ENCODE results near the gene DEFB114. TPM values are rescaled to one million over a fixed set of nuclear protein-coding genes. Genes with fewer than 3 reads are reported as not detected.
"Not testable (repeated sequence)": the region's sequence is repeated elsewhere in the genome, so short reads cannot be mapped to it uniquely, and the experiment has no call there.

The DEFB114 gene
- total and polyA plus RNA-seq, 2 donors = not detected

DNA sequence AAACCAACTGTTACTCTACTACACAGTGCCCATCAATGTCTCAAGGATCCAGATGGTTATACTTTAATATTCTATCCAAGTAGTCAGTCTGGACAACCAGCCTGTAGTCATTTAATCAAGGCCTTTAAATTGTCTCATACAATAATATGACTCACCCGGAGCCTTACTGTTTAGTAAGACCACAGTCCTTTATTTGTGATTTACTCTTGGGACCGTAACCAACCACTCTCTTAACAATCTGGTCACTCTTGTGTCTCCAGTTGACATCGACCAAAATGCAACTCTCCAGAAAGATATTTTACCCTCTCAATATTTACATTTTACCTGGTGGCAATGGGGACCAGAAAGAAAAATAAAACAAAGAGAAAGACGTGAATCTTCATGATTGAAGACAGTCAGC, 14.9 kb downstream of the DEFB114 start:
- Histone ChIP-seq H3K36me3 (ENCODE audit: control insufficient read depth in 2 of 2, insufficient read depth in 2 of 2, low read length in 1 of 2) (no peaks in the 10 kb centered on the region), H3K4me3 (ENCODE audit: low read length in 2 of 2) (no peak overlapping the region), H3K9me3 (ENCODE audit: control insufficient read depth in 2 of 2, insufficient read depth in 1 of 2, low read length in 1 of 2) (no peaks in the 10 kb centered on the region), H3K27me3 (ENCODE audit: control insufficient read depth in 2 of 2, insufficient read depth in 1 of 2, low read length in 1 of 2) (no peaks in the 10 kb centered on the region), H3K27ac (ENCODE audit: low read depth in 1 of 2, low read length in 1 of 2) (no peak overlapping the region), H3K4me1 (ENCODE audit: control insufficient read depth in 2 of 2, insufficient read depth in 2 of 2, low read length in 2 of 2) (no peaks in the 10 kb centered on the region)
- no peak for DNase-seq (ENCODE audit: low read depth in 6 of 9, low spot score in 9 of 9)
- WGBS = 92% methylated on average over 4 of the region's 4 CpGs

- 71% methylated on average over 2 of the region's 2 CpGs for WGBS
- no peaks in the 10 kb centered on the region for H3K27me3 ChIP-seq (ENCODE audit: control insufficient read depth in 2 of 2, insufficient read depth in 1 of 2, low read length in 1 of 2)
- H3K27ac ChIP-seq (ENCODE audit: low read depth in 1 of 2, low read length in 1 of 2) = no peak overlapping the region
- no peak overlapping the region for H3K4me3 ChIP-seq (ENCODE audit: low read length in 2 of 2)
- no peak for DNase-seq (ENCODE audit: low read depth in 6 of 9, low spot score in 9 of 9)
- H3K36me3 ChIP-seq (ENCODE audit: control insufficient read depth in 2 of 2, insufficient read depth in 2 of 2, low read length in 1 of 2) = no peaks in the 10 kb centered on the region
- H3K4me1 ChIP-seq (ENCODE audit: control insufficient read depth in 2 of 2, insufficient read depth in 2 of 2, low read length in 2 of 2) = no peaks in the 10 kb centered on the region
- no peaks in the 10 kb centered on the region for H3K9me3 ChIP-seq (ENCODE audit: control insufficient read depth in 2 of 2, insufficient read depth in 1 of 2, low read length in 1 of 2)
Measured at GRCh38 chr6:49946835-49947234, 17.1 kb downstream of the DEFB114 start.

DNA sequence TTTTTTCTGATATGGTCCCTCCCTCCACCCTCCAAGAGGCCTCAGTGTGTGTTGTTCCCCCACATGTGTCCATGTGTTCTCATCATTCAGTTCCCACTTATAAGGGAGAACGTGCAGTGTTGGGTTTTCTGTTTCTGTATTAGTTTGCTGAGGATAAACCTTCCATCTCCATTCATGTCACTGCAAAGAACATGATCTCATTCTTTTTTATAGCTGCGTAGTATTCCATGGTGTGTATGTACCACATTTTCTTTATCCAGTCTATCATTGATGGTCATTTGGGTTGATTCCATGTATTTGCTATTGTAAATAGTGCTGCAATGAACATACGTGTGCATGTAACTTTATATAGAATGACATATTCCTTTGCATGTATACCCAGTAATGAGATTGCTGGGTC, 19.9 kb downstream of the DEFB114 start:
- H3K9me3 ChIP-seq (ENCODE audit: control insufficient read depth in 2 of 2, insufficient read depth in 1 of 2, low read length in 1 of 2); H3K4me3 ChIP-seq (ENCODE audit: low read length in 2 of 2); H3K27ac ChIP-seq (ENCODE audit: low read depth in 1 of 2, low read length in 1 of 2); H3K27me3 ChIP-seq (ENCODE audit: control insufficient read depth in 2 of 2, insufficient read depth in 1 of 2, low read length in 1 of 2); DNase-seq (ENCODE audit: low read depth in 6 of 9, low spot score in 9 of 9); H3K36me3 ChIP-seq (ENCODE audit: control insufficient read depth in 2 of 2, insufficient read depth in 2 of 2, low read length in 1 of 2); H3K4me1 ChIP-seq (ENCODE audit: control insufficient read depth in 2 of 2, insufficient read depth in 2 of 2, low read length in 2 of 2): not testable (repeated sequence)
- WGBS = 94% methylated on average over 3 of the region's 3 CpGs

DNA sequence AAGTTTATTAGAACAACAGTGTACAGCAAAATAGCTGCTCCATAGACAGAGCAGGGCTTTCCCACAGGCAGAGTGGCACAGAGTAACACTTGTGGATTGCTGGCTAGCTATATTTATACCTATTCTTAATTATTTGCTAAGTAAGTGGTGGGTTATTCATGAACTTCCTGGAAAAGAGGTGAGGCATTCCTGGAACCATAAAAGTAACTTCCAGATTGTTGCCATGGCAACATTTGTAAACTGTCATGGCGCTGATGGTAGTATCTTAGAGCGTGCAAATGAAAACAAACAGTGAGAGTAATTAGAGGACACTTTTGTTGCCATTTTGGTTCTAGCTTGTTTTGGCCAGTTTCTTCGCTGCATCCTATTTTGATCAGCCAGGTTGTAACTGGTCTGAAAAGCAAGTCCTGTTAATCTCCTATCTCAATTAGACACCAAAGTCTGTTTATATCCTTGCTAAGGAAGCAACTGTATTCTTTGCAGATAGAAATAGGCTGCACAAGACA, 23.9 kb downstream of the DEFB114 start:
- WGBS = 75% methylated on average over 3 of the region's 3 CpGs
- no peaks in the 10 kb centered on the region for H3K27me3 ChIP-seq (ENCODE audit: control insufficient read depth in 2 of 2, insufficient read depth in 1 of 2, low read length in 1 of 2)
- no peak overlapping the region for H3K27ac ChIP-seq (ENCODE audit: low read depth in 1 of 2, low read length in 1 of 2)
- no peaks in the 10 kb centered on the region for H3K4me1 ChIP-seq (ENCODE audit: control insufficient read depth in 2 of 2, insufficient read depth in 2 of 2, low read length in 2 of 2)
- no peaks in the 10 kb centered on the region for H3K36me3 ChIP-seq (ENCODE audit: control insufficient read depth in 2 of 2, insufficient read depth in 2 of 2, low read length in 1 of 2)
- no peaks in the 10 kb centered on the region for H3K9me3 ChIP-seq (ENCODE audit: control insufficient read depth in 2 of 2, insufficient read depth in 1 of 2, low read length in 1 of 2)
- no peak for DNase-seq (ENCODE audit: low read depth in 6 of 9, low spot score in 9 of 9)
- no peak overlapping the region for H3K4me3 ChIP-seq (ENCODE audit: low read length in 2 of 2)

- no peaks in the 10 kb centered on the region for H3K27me3 ChIP-seq (ENCODE audit: control insufficient read depth in 2 of 2, insufficient read depth in 1 of 2, low read length in 1 of 2)
- H3K36me3 ChIP-seq (ENCODE audit: control insufficient read depth in 2 of 2, insufficient read depth in 2 of 2, low read length in 1 of 2) = no peaks in the 10 kb centered on the region
- no peak for DNase-seq (ENCODE audit: low read depth in 6 of 9, low spot score in 9 of 9)
- no peak overlapping the region for H3K27ac ChIP-seq (ENCODE audit: low read depth in 1 of 2, low read length in 1 of 2)
- H3K4me1 ChIP-seq (ENCODE audit: control insufficient read depth in 2 of 2, insufficient read depth in 2 of 2, low read length in 2 of 2) = no peaks in the 10 kb centered on the region
- no peaks in the 10 kb centered on the region for H3K9me3 ChIP-seq (ENCODE audit: control insufficient read depth in 2 of 2, insufficient read depth in 1 of 2, low read length in 1 of 2)
- H3K4me3 ChIP-seq (ENCODE audit: low read length in 2 of 2) = no peak overlapping the region
Measured at GRCh38 chr6:49937811-49938210, 26.2 kb downstream of the DEFB114 start.

- Histone ChIP-seq H3K4me3 (ENCODE audit: low read length in 2 of 2) (no peak overlapping the region), H3K27ac (ENCODE audit: low read depth in 1 of 2, low read length in 1 of 2) (no peak overlapping the region), H3K36me3 (ENCODE audit: control insufficient read depth in 2 of 2, insufficient read depth in 2 of 2, low read length in 1 of 2) (no peaks in the 10 kb centered on the region), H3K4me1 (ENCODE audit: control insufficient read depth in 2 of 2, insufficient read depth in 2 of 2, low read length in 2 of 2) (no peaks in the 10 kb centered on the region), H3K9me3 (ENCODE audit: control insufficient read depth in 2 of 2, insufficient read depth in 1 of 2, low read length in 1 of 2) (no peaks in the 10 kb centered on the region), H3K27me3 (ENCODE audit: control insufficient read depth in 2 of 2, insufficient read depth in 1 of 2, low read length in 1 of 2) (no peaks in the 10 kb centered on the region)
- WGBS = 68% methylated on average over 2 of the region's 2 CpGs
- no peak for DNase-seq (ENCODE audit: low read depth in 6 of 9, low spot score in 9 of 9)
Measured at GRCh38 chr6:49937017-49937416, 26.9 kb downstream of the DEFB114 start.

DNA sequence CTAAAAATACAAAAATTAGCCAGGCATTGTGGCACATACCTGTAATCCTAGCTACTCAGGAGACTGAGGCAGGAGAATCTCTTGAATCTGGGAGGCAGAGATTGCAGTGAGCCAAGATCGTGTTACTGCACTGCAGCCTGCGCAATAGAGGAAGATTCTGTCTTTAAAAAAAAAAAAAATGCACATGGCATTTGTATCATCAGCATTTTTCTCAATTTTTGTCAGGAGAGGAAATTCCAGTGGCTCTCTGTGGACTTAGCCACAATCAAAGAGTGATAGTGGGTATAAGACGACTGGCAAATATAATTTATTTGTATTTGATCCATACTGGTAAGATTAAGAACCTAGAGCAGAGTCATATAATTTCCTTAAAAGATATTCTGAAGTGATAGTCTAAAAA, 28.6 kb downstream of the DEFB114 start:
- WGBS = 93% methylated on average over 3 of the region's 3 CpGs
- Histone ChIP-seq H3K27me3 (ENCODE audit: control insufficient read depth in 2 of 2, insufficient read depth in 1 of 2, low read length in 1 of 2) (no peaks in the 10 kb centered on the region), H3K36me3 (ENCODE audit: control insufficient read depth in 2 of 2, insufficient read depth in 2 of 2, low read length in 1 of 2) (no peaks in the 10 kb centered on the region), H3K4me3 (ENCODE audit: low read length in 2 of 2) (no peak overlapping the region), H3K27ac (ENCODE audit: low read depth in 1 of 2, low read length in 1 of 2) (no peak overlapping the region), H3K9me3 (ENCODE audit: control insufficient read depth in 2 of 2, insufficient read depth in 1 of 2, low read length in 1 of 2) (no peaks in the 10 kb centered on the region), H3K4me1 (ENCODE audit: control insufficient read depth in 2 of 2, insufficient read depth in 2 of 2, low read length in 2 of 2) (no peaks in the 10 kb centered on the region)
- no peak for DNase-seq (ENCODE audit: low read depth in 6 of 9, low spot score in 9 of 9)

- Histone ChIP-seq H3K4me1 (ENCODE audit: control insufficient read depth in 2 of 2, insufficient read depth in 2 of 2, low read length in 2 of 2) (no peaks in the 10 kb centered on the region), H3K27me3 (ENCODE audit: control insufficient read depth in 2 of 2, insufficient read depth in 1 of 2, low read length in 1 of 2) (no peaks in the 10 kb centered on the region), H3K27ac (ENCODE audit: low read depth in 1 of 2, low read length in 1 of 2) (no peak overlapping the region), H3K36me3 (ENCODE audit: control insufficient read depth in 2 of 2, insufficient read depth in 2 of 2, low read length in 1 of 2) (no peaks in the 10 kb centered on the region), H3K9me3 (ENCODE audit: control insufficient read depth in 2 of 2, insufficient read depth in 1 of 2, low read length in 1 of 2) (no peaks in the 10 kb centered on the region), H3K4me3 (ENCODE audit: low read length in 2 of 2) (no peak overlapping the region)
- no peak for DNase-seq (ENCODE audit: low read depth in 6 of 9, low spot score in 9 of 9)
- 91% methylated on average over 1 of the region's 1 CpG for WGBS
Measured at GRCh38 chr6:49934770-49935169, 29.2 kb downstream of the DEFB114 start.

DNA sequence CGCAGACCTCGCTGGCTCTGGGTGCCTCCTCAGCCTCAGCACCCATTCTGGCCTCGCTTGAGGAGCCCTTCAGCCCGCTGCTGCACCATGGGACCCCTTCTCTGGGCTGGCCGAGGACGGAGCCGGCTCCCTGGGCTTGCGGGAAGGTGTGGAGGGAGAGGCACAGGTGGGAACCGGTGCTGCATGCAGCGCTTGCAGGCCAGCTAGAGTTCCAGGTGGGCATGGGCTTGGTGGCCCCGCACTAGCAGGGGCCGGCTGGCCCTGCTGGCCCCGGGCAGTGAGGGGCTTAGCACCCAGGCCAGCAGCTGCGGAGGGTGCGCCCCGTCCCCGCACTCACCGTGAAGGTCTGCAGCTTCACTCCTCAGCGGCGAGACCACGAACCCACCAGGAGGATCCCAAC, 30.4 kb downstream of the DEFB114 start:
- Histone ChIP-seq H3K27me3 (ENCODE audit: control insufficient read depth in 2 of 2, insufficient read depth in 1 of 2, low read length in 1 of 2) (no peaks in the 10 kb centered on the region), H3K4me3 (ENCODE audit: low read length in 2 of 2) (no peak overlapping the region), H3K9me3 (ENCODE audit: control insufficient read depth in 2 of 2, insufficient read depth in 1 of 2, low read length in 1 of 2) (no peaks in the 10 kb centered on the region), H3K27ac (ENCODE audit: low read depth in 1 of 2, low read length in 1 of 2) (no peak overlapping the region), H3K36me3 (ENCODE audit: control insufficient read depth in 2 of 2, insufficient read depth in 2 of 2, low read length in 1 of 2) (no peaks in the 10 kb centered on the region), H3K4me1 (ENCODE audit: control insufficient read depth in 2 of 2, insufficient read depth in 2 of 2, low read length in 2 of 2) (no peaks in the 10 kb centered on the region)
- no peak for DNase-seq (ENCODE audit: low read depth in 6 of 9, low spot score in 9 of 9)
- 94% methylated on average over 21 of the region's 21 CpGs for WGBS

DNA sequence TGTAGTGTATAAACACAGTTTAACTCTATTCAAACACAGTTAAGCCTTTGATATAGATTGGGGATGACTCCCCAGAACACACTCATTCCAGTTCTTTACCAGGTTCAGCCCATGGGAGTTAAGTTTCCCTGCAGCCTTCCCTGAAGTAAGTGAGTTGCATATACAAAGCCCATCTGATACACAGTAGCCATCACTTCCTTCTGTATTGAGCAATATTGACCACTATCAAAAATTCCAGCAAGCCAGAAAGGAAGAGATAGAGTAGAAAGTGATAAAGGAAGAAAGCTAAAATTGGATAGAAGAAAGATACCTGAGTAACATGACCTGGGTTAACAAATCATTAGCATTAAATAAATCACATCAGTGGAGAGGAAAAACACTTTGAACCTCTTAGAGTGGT, 34.6 kb downstream of the DEFB114 start:
- DNase-seq (ENCODE audit: low read depth in 6 of 9, low spot score in 9 of 9) = no peak
- H3K27ac ChIP-seq (ENCODE audit: low read depth in 1 of 2, low read length in 1 of 2) = no peak overlapping the region
- no peak overlapping the region for H3K4me3 ChIP-seq (ENCODE audit: low read length in 2 of 2)
- H3K4me1 ChIP-seq (ENCODE audit: control insufficient read depth in 2 of 2, insufficient read depth in 2 of 2, low read length in 2 of 2) = no peaks in the 10 kb centered on the region
- H3K9me3 ChIP-seq (ENCODE audit: control insufficient read depth in 2 of 2, insufficient read depth in 1 of 2, low read length in 1 of 2) = no peaks in the 10 kb centered on the region
- no peaks in the 10 kb centered on the region for H3K36me3 ChIP-seq (ENCODE audit: control insufficient read depth in 2 of 2, insufficient read depth in 2 of 2, low read length in 1 of 2)
- no peaks in the 10 kb centered on the region for H3K27me3 ChIP-seq (ENCODE audit: control insufficient read depth in 2 of 2, insufficient read depth in 1 of 2, low read length in 1 of 2)
